Measurements from ENCODE around the gene CHCHD3.

CHCHD3 gene

DNA sequence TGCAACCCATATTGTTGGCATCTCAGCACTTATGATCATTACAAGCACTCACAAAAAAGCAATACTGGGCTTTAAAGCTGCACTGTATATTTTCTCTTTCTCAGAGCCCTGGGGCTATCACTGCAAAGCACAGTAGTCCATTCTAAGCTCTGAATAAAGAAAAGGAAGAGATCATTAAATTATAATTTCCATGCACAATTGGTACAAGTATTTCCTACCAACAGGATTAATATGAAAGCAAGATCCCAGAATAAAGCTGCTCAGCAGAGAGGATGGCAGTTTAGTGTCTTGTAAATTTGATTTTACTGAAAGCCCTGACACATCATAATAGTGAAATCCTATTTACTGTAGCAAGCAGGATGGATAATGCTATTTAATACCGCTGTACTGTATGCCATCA lies 205.3 kb downstream of the CHCHD3 start:
- no peak overlapping the region for H3K4me3 ChIP-seq (ENCODE audit: low read length)

DNA sequence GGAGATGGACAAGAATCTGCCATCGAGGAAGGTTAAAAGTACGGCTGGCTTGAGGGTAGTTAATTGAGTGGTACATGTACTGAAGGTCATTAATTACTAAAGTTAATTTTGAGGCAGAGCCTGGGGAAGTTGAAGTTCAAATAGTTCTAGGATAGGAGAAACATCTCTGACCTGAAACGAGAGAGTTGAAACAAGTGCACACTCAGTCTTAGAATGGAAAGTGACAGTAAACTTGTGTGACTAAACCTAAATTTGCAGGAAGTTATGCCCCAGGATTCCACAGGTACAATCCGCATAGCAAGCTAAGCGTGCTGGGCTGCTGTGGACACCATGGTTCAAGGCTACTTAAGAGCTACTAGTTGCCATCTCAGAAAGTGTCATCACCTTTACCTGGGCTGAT lies 209.9 kb downstream of the CHCHD3 start:
- DNase-seq (ENCODE audit: low read depth): no peak
- Histone ChIP-seq H3K9ac (ENCODE audit: low read length) (no peak overlapping the region), H3K36me3 (ENCODE audit: control insufficient read depth, insufficient read depth, low read length, severe bottlenecking) (peaks cover 8% of the 10 kb centered on the region), H3K9me3 (ENCODE audit: control insufficient read depth, low read length) (no peaks in the 10 kb centered on the region), H3K4me1 (ENCODE audit: control insufficient read depth, insufficient read depth, low read length) (peaks cover 3% of the 10 kb centered on the region), H3K27me3 (replicated peaks; ENCODE audit: control insufficient read depth, insufficient read depth, low read length) (no peaks in the 10 kb centered on the region), H3K4me3 (ENCODE audit: low read length) (no peak overlapping the region)

More for the DNA sequence above, 205.3 kb downstream of the CHCHD3 start:
- Histone ChIP-seq H3K4me1 (ENCODE audit: control insufficient read depth, insufficient read depth, low read length) (no peaks in the 10 kb centered on the region), H3K9me3 (ENCODE audit: control insufficient read depth, low read length) (no peaks in the 10 kb centered on the region), H3K27me3 (replicated peaks; ENCODE audit: control insufficient read depth, insufficient read depth, low read length) (no peaks in the 10 kb centered on the region), H3K9ac (ENCODE audit: low read length) (no peak overlapping the region), H3K36me3 (ENCODE audit: control insufficient read depth, insufficient read depth, low read length, severe bottlenecking) (peaks cover 8% of the 10 kb centered on the region)
- DNase-seq (ENCODE audit: low read depth): no peak

DNA sequence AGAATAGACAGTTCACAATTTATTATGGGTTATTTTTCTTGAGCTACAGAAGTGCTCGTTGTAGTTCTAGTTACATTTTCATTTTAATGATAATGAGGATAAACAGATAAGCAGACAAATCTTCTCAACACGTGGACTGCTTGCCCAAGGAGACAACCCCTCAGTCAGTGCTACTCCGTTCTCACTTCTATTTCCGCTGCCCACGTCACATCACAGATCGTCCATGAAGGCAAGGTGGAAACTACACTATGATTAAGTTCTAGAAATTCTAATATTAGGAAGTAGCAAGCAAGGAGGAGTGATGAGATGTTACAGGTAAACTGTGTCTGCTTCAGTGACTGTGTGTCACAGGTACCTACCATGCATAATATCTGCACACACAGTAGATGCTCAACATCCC lies 210.5 kb downstream of the CHCHD3 start:
- Histone ChIP-seq H3K9me3 (ENCODE audit: control insufficient read depth, low read length) (no peaks in the 10 kb centered on the region), H3K4me1 (ENCODE audit: control insufficient read depth, insufficient read depth, low read length) (peaks cover 3% of the 10 kb centered on the region), H3K27me3 (replicated peaks; ENCODE audit: control insufficient read depth, insufficient read depth, low read length) (no peaks in the 10 kb centered on the region), H3K4me3 (ENCODE audit: low read length) (no peak overlapping the region), H3K36me3 (ENCODE audit: control insufficient read depth, insufficient read depth, low read length, severe bottlenecking) (peaks cover 8% of the 10 kb centered on the region), H3K9ac (ENCODE audit: low read length) (no peak overlapping the region)
- no peak for DNase-seq (ENCODE audit: low read depth)

DNA sequence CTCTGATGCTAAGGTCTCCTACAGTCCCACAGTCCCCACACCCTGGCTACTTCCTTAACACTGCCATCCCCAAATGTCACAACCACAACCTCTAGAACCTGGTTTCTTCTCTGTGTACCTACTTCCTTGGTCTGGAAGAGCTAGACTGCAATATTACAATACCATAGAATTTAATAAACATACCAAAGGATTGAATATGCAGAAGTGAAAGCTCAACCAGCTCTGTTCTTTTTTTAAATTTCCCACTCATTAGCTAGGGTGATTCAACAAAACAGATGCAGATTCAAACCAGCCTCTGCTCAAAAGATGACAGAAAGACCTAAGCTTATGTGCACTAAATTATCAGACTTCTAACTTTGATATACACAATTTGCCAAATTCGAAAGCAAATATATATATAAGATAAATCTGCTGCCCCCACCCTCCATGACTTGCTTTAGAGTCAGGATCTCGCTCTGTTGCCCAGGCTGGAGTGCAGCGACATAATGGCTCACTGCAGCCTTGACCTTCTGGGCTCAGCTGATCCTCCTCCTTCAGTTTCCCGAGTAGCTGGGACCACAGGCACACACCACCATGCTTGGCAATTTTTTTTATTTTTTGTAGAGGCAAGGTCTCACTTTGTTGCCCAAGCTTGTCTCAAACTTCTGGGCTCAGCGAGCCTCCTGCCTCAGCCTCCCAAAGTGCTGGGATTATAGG lies 212.6 kb downstream of the CHCHD3 start:
- DNase-seq (ENCODE audit: low read depth): peak; percentile 36
- peaks cover 3% of the 10 kb centered on the region for H3K36me3 ChIP-seq (ENCODE audit: control insufficient read depth, insufficient read depth, low read length, severe bottlenecking)
- H3K9me3 ChIP-seq (ENCODE audit: control insufficient read depth, low read length): no peaks in the 10 kb centered on the region
- no peak overlapping the region for H3K4me3 ChIP-seq (ENCODE audit: low read length)
- peaks cover 3% of the 10 kb centered on the region for H3K4me1 ChIP-seq (ENCODE audit: control insufficient read depth, insufficient read depth, low read length)
- no peaks in the 10 kb centered on the region for H3K27me3 ChIP-seq (replicated peaks; ENCODE audit: control insufficient read depth, insufficient read depth, low read length)
- no peak overlapping the region for H3K9ac ChIP-seq (ENCODE audit: low read length)

GRCh38 chr7:132866551-132866950 lies 215.3 kb downstream of the CHCHD3 start:
- Histone ChIP-seq H3K4me3 (ENCODE audit: low read length) (no peak overlapping the region), H3K9ac (ENCODE audit: low read length) (no peak overlapping the region), H3K4me1 (ENCODE audit: control insufficient read depth, insufficient read depth, low read length) (peaks cover 3% of the 10 kb centered on the region), H3K27me3 (replicated peaks; ENCODE audit: control insufficient read depth, insufficient read depth, low read length) (no peaks in the 10 kb centered on the region), H3K9me3 (ENCODE audit: control insufficient read depth, low read length) (peaks cover 5% of the 10 kb centered on the region), H3K36me3 (ENCODE audit: control insufficient read depth, insufficient read depth, low read length, severe bottlenecking) (no peaks in the 10 kb centered on the region)
- no peak for DNase-seq (ENCODE audit: low read depth)

- DNase-seq (ENCODE audit: low read depth): no peak
- H3K9me3 ChIP-seq (ENCODE audit: control insufficient read depth, low read length): peaks cover 5% of the 10 kb centered on the region
- H3K9ac ChIP-seq (ENCODE audit: low read length): no peak overlapping the region
- H3K4me3 ChIP-seq (ENCODE audit: low read length): no peak overlapping the region
- H3K4me1 ChIP-seq (ENCODE audit: control insufficient read depth, insufficient read depth, low read length): peaks cover 3% of the 10 kb centered on the region
- no peaks in the 10 kb centered on the region for H3K27me3 ChIP-seq (replicated peaks; ENCODE audit: control insufficient read depth, insufficient read depth, low read length)
- H3K36me3 ChIP-seq (ENCODE audit: control insufficient read depth, insufficient read depth, low read length, severe bottlenecking): no peaks in the 10 kb centered on the region
Measured at GRCh38 chr7:132866144-132866531, 215.8 kb downstream of the CHCHD3 start.

DNA sequence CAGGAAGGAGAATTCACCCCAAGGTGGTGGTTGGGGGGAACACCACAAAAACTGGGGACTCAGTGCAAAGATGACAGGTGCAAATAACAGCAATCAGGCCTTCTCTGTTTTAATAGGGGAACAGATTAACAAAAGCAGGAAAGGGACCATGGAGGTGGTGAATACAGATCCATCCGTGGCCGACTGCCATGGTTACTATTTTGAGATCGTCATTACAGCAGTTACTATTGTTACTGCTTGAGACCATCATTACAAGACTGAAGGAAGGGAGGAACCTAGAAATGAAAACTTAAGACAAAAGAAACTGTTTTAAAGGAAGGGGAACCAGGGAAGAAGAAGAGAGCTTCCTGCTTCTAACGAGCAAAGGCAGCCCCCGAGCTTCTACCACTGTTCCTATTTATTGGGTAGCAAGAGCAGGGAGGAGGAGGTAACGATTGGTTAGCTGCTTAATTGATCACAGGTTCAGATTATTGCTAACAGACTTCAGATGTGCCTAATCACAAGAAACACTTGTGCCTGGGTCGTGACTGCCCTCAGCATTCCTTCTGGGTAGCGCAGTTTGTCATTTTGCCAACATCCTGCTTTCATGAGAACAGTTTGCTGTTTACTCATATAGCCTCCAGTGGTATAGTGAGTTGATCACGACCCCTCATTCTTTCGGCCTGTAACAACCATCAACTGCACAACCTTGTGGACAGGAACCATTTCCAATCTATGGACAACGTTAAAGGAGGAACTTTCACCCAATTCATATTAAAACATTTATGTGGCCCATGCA lies 216.3 kb downstream of the CHCHD3 start:
- H3K4me3 ChIP-seq (ENCODE audit: low read length): no peak overlapping the region
- H3K4me1 ChIP-seq (ENCODE audit: control insufficient read depth, insufficient read depth, low read length): no peaks in the 10 kb centered on the region
- no peaks in the 10 kb centered on the region for H3K36me3 ChIP-seq (ENCODE audit: control insufficient read depth, insufficient read depth, low read length, severe bottlenecking)
- no peaks in the 10 kb centered on the region for H3K27me3 ChIP-seq (replicated peaks; ENCODE audit: control insufficient read depth, insufficient read depth, low read length)
- peaks cover 5% of the 10 kb centered on the region for H3K9me3 ChIP-seq (ENCODE audit: control insufficient read depth, low read length)
- H3K9ac ChIP-seq (ENCODE audit: low read length): no peak overlapping the region
- DNase-seq (ENCODE audit: low read depth): peak; percentile 89

DNA sequence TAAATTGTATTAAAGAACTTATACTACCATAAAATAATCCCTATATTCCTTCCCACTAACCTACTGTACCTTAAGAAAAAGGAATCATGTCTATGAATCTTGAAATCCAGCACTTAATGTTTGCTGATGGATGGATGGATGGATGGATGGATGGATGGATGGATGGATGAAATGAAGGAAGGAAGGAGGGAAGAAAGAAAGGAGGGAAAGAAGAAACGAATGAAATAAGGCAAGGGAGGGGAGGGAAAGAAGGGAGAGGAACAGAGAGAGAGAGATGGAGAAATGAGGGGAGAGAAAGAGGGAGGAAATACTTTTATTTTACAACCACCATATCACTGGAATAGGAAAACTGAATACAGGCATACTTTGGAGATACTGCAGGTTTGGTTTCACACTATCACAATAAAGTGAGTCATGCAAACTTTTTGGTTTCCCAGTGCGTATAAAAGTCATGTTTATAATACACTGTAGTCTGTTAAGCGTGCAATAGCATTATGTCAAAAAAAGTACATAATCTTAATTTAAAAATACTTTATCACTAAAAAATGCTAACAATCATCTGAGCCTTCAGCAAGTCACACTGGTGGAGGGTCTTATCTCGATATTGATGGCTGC lies 219.8 kb downstream of the CHCHD3 start:
- Histone ChIP-seq H3K4me3 (ENCODE audit: low read length) (no peak overlapping the region), H3K36me3 (ENCODE audit: control insufficient read depth, insufficient read depth, low read length, severe bottlenecking) (no peaks in the 10 kb centered on the region), H3K9me3 (ENCODE audit: control insufficient read depth, low read length) (peaks cover 5% of the 10 kb centered on the region), H3K27me3 (replicated peaks; ENCODE audit: control insufficient read depth, insufficient read depth, low read length) (no peaks in the 10 kb centered on the region), H3K4me1 (ENCODE audit: control insufficient read depth, insufficient read depth, low read length) (no peaks in the 10 kb centered on the region), H3K9ac (ENCODE audit: low read length) (no peak overlapping the region)
- no peak for DNase-seq (ENCODE audit: low read depth)

DNA sequence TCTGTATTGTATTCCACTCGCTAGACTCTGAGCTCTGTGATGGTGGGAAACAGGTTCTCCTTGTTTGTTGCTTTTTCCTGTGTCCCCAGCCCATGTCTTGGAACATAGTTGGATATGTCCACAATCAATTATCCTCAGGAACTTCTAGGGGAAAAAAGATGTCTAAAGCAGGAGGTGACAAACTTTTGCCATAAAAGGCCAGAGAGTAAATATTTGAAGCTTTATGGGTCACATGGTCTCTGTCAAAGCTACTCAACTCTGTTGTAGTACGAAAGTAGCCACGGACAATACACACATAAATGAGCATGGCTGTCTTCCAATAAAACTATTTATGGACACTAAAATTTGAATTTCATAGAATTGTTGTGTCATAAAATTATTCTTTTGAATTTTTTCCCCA lies 220.5 kb downstream of the CHCHD3 start:
- Histone ChIP-seq H3K9me3 (ENCODE audit: control insufficient read depth, low read length) (peaks cover 5% of the 10 kb centered on the region), H3K4me1 (ENCODE audit: control insufficient read depth, insufficient read depth, low read length) (no peaks in the 10 kb centered on the region), H3K4me3 (ENCODE audit: low read length) (no peak overlapping the region), H3K36me3 (ENCODE audit: control insufficient read depth, insufficient read depth, low read length, severe bottlenecking) (no peaks in the 10 kb centered on the region), H3K27me3 (replicated peaks; ENCODE audit: control insufficient read depth, insufficient read depth, low read length) (no peaks in the 10 kb centered on the region), H3K9ac (ENCODE audit: low read length) (no peak overlapping the region)
- no peak for DNase-seq (ENCODE audit: low read depth)

GRCh38 chr7:132859199-132859598 lies 222.7 kb downstream of the CHCHD3 start:
- Histone ChIP-seq H3K4me3 (ENCODE audit: low read length) (no peak overlapping the region), H3K9ac (ENCODE audit: low read length) (no peak overlapping the region), H3K27me3 (replicated peaks; ENCODE audit: control insufficient read depth, insufficient read depth, low read length) (no peaks in the 10 kb centered on the region), H3K9me3 (ENCODE audit: control insufficient read depth, low read length) (peaks cover 5% of the 10 kb centered on the region), H3K36me3 (ENCODE audit: control insufficient read depth, insufficient read depth, low read length, severe bottlenecking) (no peaks in the 10 kb centered on the region), H3K4me1 (ENCODE audit: control insufficient read depth, insufficient read depth, low read length) (no peaks in the 10 kb centered on the region)
- DNase-seq (ENCODE audit: low read depth): no peak

- peaks cover 5% of the 10 kb centered on the region for H3K9me3 ChIP-seq (ENCODE audit: control insufficient read depth, low read length)
- no peak overlapping the region for H3K9ac ChIP-seq (ENCODE audit: low read length)
- DNase-seq (ENCODE audit: low read depth): no peak
- no peaks in the 10 kb centered on the region for H3K4me1 ChIP-seq (ENCODE audit: control insufficient read depth, insufficient read depth, low read length)
- no peaks in the 10 kb centered on the region for H3K36me3 ChIP-seq (ENCODE audit: control insufficient read depth, insufficient read depth, low read length, severe bottlenecking)
- H3K4me3 ChIP-seq (ENCODE audit: low read length): no peak overlapping the region
- no peaks in the 10 kb centered on the region for H3K27me3 ChIP-seq (replicated peaks; ENCODE audit: control insufficient read depth, insufficient read depth, low read length)
Measured at GRCh38 chr7:132858760-132859159, 223.1 kb downstream of the CHCHD3 start.
